ENCODE results near the gene IL3.

GRCh38 chr5:132052520-132052919, 7.9 kb upstream of the IL3 start:
- TF ChIP-seq CTCF (IDR thresholded peaks at IDR 0.05; ENCODE audit: insufficient read depth, low read length) (no peak), REST (IDR thresholded peaks at IDR 0.05; ENCODE audit: insufficient replicate concordance, low read depth) (no peak)
